ENCODE data around the gene PLEKHA6.

PLEKHA6 gene

GRCh38 chr1:204308023-204308628 lies 51.6 kb downstream of the PLEKHA6 start:
- no peak for DNase-seq

DNA sequence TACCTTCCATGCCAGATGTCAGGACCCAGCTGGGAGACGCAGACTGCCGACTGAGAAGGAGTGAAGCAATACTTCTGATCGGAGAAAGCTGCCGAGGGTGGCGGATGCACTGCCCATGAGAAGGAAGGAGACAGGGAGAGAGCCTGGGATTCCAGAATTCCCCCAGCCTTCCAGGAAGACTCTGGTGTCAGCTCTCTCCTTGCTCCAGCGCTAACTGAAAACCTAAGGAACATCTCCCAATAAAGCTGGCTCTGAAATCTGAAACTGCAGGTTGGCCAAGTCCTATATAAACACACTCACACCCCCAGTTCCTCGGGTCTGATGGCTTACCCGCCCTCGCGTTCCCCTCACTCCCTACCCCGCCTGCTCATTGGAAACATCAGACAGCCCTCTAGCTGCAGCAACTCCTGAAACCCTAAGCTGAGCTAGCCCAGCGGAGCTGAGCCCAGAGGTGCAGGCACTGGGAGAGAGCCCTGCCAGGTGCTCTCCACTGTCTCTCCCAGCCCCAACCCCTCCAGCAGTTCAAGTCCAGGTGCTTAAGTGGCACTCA lies 52.3 kb downstream of the PLEKHA6 start:
- peak; percentile 19 for DNase-seq

- DNase-seq = no peak
Measured at GRCh38 chr1:204306076-204306475, 53.7 kb downstream of the PLEKHA6 start.

DNA sequence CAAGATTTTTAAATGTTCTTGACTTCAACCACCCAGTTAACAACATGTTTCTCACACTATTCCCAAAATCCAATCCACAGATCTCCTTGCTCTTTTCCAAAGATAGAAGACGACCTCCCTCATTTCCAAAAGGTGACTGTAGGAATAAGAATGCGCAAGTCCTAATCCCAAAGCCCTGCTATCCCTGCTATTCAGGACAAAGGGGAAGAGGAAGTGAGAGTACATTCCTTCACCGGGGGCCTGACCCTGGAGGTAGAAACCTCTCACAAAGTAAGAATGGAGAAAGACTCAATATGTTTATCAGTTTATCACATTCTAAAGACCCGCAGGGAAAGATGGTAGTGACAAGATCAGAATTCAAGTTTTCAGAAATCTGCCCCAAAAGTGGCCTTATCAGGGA lies 55.7 kb downstream of the PLEKHA6 start:
- DNase-seq = no peak

GRCh38 chr1:204302769-204303168 lies 57.0 kb downstream of the PLEKHA6 start:
- no peak for DNase-seq

- DNase-seq = no peak
Measured at GRCh38 chr1:204301171-204301957, 58.4 kb downstream of the PLEKHA6 start.

DNA sequence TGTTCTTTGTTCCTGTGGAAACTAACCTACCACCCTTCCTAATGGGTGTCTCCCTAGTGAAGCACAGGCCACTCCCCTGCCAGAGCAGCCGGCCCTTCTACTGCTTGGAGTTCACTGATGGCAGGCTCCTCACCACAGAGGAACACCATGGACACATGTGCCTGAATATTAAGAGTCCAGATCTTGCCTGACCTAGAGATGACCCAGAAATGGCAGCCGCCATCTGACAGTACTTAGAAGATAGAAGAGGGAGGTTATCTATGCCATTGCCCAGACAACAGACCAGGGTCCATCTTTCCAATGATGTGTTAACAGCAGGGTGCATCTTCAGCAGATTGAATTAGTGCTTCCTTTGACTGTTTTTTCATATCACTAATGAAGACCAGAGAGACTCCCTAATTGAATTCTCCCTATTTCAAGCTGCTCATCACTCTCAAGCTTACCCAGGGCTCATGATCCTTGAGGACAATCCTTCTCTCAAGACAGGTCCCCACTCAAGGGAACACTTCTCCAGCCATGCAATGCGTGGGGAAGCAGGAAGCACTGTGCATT lies 59.8 kb downstream of the PLEKHA6 start:
- DNase-seq = no peak

GRCh38 chr1:204296431-204296988 lies 63.2 kb downstream of the PLEKHA6 start:
- no peak for DNase-seq

DNA sequence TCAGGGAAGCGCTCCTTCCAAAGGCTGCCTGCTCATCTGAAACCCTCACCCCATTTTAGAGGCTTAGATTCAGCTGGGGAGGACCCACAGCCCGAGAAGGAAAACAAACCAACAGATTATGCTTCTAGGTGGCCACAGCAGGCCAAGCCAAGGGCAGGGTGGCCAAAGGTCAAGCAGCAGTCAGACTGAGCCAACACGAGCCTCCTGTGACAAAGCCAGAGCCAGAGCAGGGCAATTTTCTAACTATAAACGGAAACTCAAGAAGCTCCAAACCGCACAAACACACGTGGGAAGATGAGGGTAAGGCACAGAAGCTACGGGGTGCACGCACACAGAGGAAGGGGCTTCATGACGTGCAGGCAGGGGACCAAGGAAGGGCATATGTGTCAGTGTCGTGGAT lies 64.1 kb downstream of the PLEKHA6 start:
- DNase-seq = no peak

GRCh38 chr1:204294357-204294756 lies 65.4 kb downstream of the PLEKHA6 start:
- no peak for DNase-seq

- no peak for DNase-seq
Measured at GRCh38 chr1:204293605-204294337, 66.0 kb downstream of the PLEKHA6 start.

DNA sequence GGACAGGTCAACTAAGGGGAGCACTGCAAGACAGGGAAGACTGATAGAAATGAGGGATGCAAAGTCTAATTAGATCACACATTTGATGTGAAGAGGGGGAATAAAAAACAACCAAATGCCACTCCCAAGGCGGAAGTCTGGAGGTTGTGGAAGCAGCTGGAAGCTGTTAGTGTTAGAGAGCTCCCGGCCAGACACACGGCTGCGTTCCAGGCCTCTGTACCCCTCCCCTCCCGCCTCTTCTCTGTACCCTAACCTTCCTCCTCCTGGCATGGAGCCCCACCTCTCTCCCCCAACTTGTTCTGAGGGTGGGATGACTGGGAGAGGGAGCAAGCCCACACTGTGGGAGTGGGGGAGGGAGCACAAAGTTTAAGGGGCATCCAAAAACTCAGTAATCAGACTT lies 67.0 kb downstream of the PLEKHA6 start:
- DNase-seq = no peak

- DNase-seq = no peak
Measured at GRCh38 chr1:204289280-204289679, 70.4 kb downstream of the PLEKHA6 start.

- DNase-seq = peak; percentile 88
Measured at GRCh38 chr1:204288021-204288588, 71.6 kb downstream of the PLEKHA6 start.

- peak; percentile 79 for DNase-seq
Measured at GRCh38 chr1:204287466-204287891, 72.2 kb downstream of the PLEKHA6 start.

DNA sequence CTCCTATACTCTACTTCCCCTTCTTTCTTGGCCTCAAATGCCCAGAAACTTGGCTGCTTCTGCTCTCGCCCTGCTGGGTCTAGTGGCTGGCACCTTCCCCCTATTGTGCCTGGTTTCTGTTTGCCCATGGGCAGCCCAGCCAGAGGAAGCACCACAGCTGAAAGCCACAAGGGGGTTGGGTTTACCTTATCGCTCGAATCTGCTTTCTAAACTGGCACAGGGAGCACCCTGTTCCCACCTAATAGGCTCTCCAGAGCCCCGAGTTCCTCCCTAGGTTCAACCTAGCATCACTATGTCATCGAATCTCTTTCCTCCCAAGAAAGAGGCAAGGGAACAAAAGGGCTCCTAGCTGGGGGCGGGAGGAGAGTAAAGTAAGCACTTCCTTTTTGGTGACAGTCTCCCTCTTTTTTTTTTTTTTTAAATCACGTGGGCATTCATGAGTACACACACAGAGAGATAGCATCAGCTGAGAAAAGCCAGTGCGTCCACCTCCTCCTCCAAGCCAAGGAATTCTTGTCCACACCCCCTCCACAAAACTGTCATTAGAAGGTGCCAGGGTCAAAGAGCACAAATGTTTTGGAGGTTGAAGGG lies 72.8 kb downstream of the PLEKHA6 start:
- DNase-seq = peak; percentile 93

- DNase-seq = peak; percentile 89
Measured at GRCh38 chr1:204286315-204286714, 73.4 kb downstream of the PLEKHA6 start.

GRCh38 chr1:204285436-204286305 lies 74.1 kb downstream of the PLEKHA6 start:
- DNase-seq = peak; percentile 96

- no peak for DNase-seq
Measured at GRCh38 chr1:204284929-204285328, 74.8 kb downstream of the PLEKHA6 start.

DNA sequence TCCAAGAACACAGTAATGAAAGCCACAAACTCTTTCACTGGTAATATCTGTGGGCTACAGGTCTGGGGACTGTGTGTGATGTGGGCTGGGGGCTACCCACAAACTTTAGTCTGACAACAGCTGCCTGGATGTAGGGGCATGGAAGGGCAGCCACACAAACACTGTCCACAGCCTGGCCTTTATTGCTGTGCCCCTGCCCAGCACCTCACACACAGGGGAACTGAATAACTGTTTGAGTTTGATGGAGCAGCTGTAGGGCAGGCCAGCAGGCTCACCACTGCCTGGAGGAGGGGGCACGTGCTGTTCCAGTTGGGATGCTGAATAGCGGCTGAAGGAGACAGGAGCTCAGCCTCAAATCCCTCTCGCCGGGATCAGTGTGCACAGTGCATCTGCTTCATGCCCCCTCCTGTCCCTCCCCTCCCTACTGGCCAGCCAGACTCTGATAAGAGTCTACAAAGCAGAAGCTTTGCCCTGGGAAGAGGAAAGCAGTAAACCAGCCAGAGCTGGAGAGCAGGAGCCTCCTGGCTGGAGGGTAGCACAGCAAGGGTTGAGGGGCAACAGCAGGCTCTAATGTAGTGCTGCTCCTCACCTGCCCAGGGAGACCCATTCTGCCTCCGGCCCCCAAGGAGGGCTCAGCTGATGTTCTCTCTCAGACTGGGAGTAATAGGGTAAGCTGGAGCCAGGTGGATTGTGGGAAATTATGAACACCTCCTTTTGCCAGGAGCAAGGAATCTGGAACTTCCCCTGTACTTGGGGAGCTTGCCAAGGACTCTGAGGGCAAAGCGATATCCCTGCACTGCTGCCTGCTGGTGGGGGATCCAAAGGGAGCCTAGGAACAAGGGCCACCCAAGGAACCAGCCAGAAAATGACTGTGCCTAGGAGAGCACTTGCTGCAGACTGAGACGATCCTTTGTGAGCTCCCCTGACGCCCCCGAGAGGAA lies 75.7 kb downstream of the PLEKHA6 start:
- no peak for DNase-seq

All from DMS53 (cell line).